C4-2B (cell line): ENCODE data around the gene MYL5.

Source experiments
- CTCF ChIP-seq: fragments of 450-650 bp; conservative IDR thresholded peaks from 2 replicates; pipeline ENCODE4 v1.5.1; 2017; ENCODE audit warnings: mild to moderate bottlenecking
- ZFX ChIP-seq: fragments of 450-650 bp; IDR thresholded peaks from 2 replicates; pipeline ENCODE4 v1.6.1; 2017

GRCh38 chr4:710116-710515, 35.8 kb downstream of the MYL5 start:
- no peak for TF ChIP-seq CTCF
- TF ChIP-seq ZFX, result no peak
